Activated T-cell treated with anti-CD3 and anti-CD28 coated beads, Interleukin-2, amount 50 U/mL, for 24 hours (primary cell): Measurements from ENCODE around the gene COX8A.
A peak's percentile ranks its signal among the peaks of the same experiment; 100 is the strongest.
"Not testable (repeated sequence)": the region's sequence is repeated elsewhere in the genome, so short reads cannot be mapped to it uniquely, and the experiment has no call there.

Experiments
- DNase-seq: peaks from one replicate; pipeline ENCODE4 v3.0.0-alpha.2; 2020
- H3K27ac Mint-ChIP-seq: 2 replicates; pipeline ENCODE4 v1.8.0; 2020; ENCODE audit warnings: mild to moderate bottlenecking, mixed read lengths
- H3K27me3 Mint-ChIP-seq: 2 replicates; pipeline ENCODE4 v1.8.0; 2020; ENCODE audit warnings: mixed read lengths
- H3K36me3 Mint-ChIP-seq: 2 replicates; pipeline ENCODE4 v1.8.0; 2020; ENCODE audit warnings: low read depth, mixed read lengths
- H3K4me1 Mint-ChIP-seq: 2 replicates; pipeline ENCODE4 v1.8.0; 2020; ENCODE audit warnings: low read depth, mixed read lengths
- H3K4me3 Mint-ChIP-seq: 2 replicates; pipeline ENCODE4 v1.8.0; 2020; ENCODE audit warnings: mild to moderate bottlenecking, moderate library complexity, mixed read lengths
- H3K9me3 Mint-ChIP-seq: 2 replicates; pipeline ENCODE4 v1.8.0; 2020; ENCODE audit warnings: mixed read lengths

The COX8A gene

GRCh38 chr11:63951779-63952536 is 22.5 kb upstream of the COX8A start:
- Mint-ChIP-seq H3K4me1 (peaks cover 22% of the 10 kb centered on the region), H3K9me3 (no peaks in the 10 kb centered on the region), H3K4me3 (no peak overlapping the region), H3K27me3 (no peaks in the 10 kb centered on the region), H3K27ac (peak overlapping the region; percentile 67), H3K36me3 (peaks cover 75% of the 10 kb centered on the region)
- DNase-seq, result peak; percentile 45

DNA sequence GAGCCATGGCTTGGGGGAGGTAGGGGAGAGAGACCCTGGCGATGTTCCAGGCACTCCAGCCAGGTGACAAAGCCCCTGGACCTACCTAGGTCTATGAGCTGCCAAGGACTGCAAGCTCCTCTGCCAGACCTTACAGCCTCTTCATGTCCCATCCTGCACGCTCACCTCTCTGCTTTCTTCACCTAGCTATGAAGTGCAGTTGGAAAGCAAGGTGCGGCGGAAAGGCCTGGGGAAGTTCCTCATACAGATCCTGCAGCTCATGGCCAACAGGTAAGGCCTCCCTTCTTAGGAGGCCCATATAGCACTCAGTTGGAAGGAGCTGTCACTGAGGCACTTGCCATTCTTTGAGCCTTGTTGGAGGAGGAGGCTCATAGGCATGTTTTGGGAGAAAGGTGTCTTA is 21.9 kb upstream of the COX8A start:
- H3K4me3 Mint-ChIP-seq, result no peak overlapping the region

DNA sequence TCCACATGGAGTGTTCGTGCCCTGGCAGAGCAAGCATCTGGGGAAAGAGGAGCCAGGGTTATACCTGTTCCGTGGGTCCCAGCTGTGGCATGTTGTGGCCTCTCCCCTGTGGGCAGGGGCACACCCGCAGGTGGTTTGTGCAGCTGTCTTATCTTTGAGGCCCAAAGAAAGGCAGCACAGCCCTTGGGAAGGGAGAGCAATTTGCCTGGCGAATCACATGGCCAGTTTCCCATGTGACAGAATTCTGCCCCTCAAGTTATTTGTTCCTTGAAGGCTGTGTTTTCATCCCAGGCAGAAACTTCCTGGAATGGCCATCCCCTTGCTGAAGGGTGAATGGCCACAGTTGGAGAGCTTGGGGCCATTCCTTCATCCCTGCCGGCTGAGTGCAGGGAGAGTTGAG is 16.4 kb upstream of the COX8A start:
- Mint-ChIP-seq H3K27me3 (no peaks in the 10 kb centered on the region), H3K4me3 (no peak overlapping the region), H3K36me3 (peaks cover 43% of the 10 kb centered on the region), H3K9me3 (no peaks in the 10 kb centered on the region), H3K4me1 (peaks cover 14% of the 10 kb centered on the region), H3K27ac (no peak overlapping the region)
- no peak for DNase-seq

More for the DNA sequence above, 21.9 kb upstream of the COX8A start:
- no peaks in the 10 kb centered on the region for H3K27me3 Mint-ChIP-seq
- peaks cover 22% of the 10 kb centered on the region for H3K4me1 Mint-ChIP-seq
- no peaks in the 10 kb centered on the region for H3K9me3 Mint-ChIP-seq
- no peak for DNase-seq
- H3K36me3 Mint-ChIP-seq, result peaks cover 75% of the 10 kb centered on the region
- H3K27ac Mint-ChIP-seq, result peak overlapping the region; percentile 67

DNA sequence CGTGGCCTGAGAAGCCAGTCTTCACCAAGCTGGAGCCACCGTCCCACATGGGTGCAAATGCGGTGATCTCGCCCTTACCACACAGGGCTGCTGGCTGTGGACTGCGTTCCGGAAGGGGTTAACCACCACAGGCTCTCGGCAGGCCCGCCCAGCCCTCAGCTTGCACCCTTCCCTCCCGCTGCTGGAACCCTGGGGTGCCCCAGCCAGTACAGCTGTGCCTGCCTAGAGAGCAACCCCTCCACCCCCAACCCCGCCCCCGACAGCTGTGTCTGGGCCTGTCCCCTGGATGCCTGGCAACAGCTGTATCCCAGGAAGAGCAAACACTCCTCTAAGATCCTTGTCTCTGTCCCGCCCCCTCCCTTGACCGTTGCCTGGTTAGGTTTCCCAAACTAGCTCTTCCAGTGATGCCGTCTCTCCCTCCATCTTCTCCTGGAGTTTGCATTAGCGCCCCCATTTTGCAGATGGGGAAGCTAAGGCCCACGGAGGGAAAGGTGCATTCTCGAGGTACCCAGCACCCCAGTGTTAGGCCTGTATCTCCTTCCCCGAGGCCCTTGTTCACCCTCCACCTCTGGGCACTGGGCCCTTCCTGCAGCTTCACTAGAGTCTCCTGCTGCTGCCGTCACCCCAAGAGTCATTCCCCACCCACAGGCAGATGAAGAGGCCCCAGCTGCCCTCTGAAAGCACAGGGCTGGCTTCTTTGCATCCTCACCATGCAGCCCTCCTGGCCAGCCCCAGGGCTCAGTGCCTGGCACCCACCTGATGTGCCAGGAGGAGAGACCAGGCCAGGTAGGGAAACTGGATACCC is 12.6 kb upstream of the COX8A start:
- no peaks in the 10 kb centered on the region for H3K9me3 Mint-ChIP-seq
- H3K4me1 Mint-ChIP-seq, result peaks cover 12% of the 10 kb centered on the region
- H3K4me3 Mint-ChIP-seq, result no peak overlapping the region
- H3K36me3 Mint-ChIP-seq, result peaks cover 7% of the 10 kb centered on the region
- H3K27ac Mint-ChIP-seq, result no peak overlapping the region
- DNase-seq, result no peak
- H3K27me3 Mint-ChIP-seq, result no peaks in the 10 kb centered on the region

- not testable (repeated sequence) for H3K9me3 Mint-ChIP-seq, H3K36me3 Mint-ChIP-seq, H3K4me3 Mint-ChIP-seq, H3K27ac Mint-ChIP-seq, H3K27me3 Mint-ChIP-seq, DNase-seq
- H3K4me1 Mint-ChIP-seq, result peaks cover 12% of the 10 kb centered on the region
These were observed 10.5 kb upstream of the COX8A start for GRCh38 chr11:63963895-63964294.

DNA sequence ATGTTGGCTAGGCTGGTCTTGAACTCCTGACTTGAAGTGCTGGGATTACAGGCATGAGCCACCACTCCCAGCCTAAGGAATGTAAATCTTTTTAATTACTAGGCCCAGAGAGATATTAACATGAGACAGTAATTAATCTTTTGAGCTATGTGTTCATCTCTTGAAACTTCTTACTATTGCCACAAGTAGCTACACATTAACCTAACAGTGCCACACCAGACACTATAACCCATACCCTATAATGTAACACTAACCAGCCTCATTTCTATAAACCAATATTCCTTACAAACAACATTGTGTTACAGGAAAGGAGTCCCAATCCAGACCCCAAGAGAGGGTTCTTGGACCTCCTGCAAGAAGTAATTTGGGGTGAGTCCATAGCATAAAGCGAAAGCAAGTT is 8.0 kb upstream of the COX8A start:
- H3K9me3 Mint-ChIP-seq, result no peaks in the 10 kb centered on the region
- H3K4me3 Mint-ChIP-seq, result no peak overlapping the region
- H3K4me1 Mint-ChIP-seq, result peaks cover 5% of the 10 kb centered on the region
- DNase-seq, result no peak
- H3K27me3 Mint-ChIP-seq, result no peaks in the 10 kb centered on the region
- H3K36me3 Mint-ChIP-seq, result no peaks in the 10 kb centered on the region
- H3K27ac Mint-ChIP-seq, result no peak overlapping the region

GRCh38 chr11:63969461-63969860 is 5.0 kb upstream of the COX8A start:
- peaks cover 7% of the 10 kb centered on the region for H3K4me1 Mint-ChIP-seq
- DNase-seq, result no peak
- H3K27me3 Mint-ChIP-seq, result no peaks in the 10 kb centered on the region
- peaks cover 1% of the 10 kb centered on the region for H3K36me3 Mint-ChIP-seq
- H3K9me3 Mint-ChIP-seq, result no peaks in the 10 kb centered on the region
- no peak overlapping the region for H3K4me3 Mint-ChIP-seq
- no peak overlapping the region for H3K27ac Mint-ChIP-seq

- H3K27ac Mint-ChIP-seq, result no peak overlapping the region
These were observed 3.5 kb upstream of the COX8A start for GRCh38 chr11:63970902-63971301.

DNA sequence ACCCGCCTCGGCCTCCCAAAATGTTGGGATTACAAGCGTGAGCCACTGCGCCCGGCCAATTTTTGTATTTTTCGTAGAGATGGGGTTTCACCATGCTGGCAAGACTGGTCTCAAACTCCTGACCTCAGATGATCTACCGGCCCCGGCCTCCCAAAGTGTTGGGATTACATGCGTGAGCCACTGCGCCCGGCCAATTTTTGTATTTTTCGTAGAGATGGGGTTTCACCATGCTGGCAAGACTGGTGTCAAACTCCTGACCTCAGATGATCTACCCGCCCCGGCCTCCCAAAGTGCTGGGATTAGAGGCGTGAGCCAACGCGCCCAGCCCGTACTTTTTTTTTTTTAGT is 535 bp upstream of the COX8A start:
- not testable (repeated sequence) for H3K27me3 Mint-ChIP-seq, H3K9me3 Mint-ChIP-seq, DNase-seq
- peak overlapping the region; percentile 100 for H3K4me3 Mint-ChIP-seq
- peak overlapping the region; percentile 100 for H3K27ac Mint-ChIP-seq
- H3K36me3 Mint-ChIP-seq, result peaks cover 36% of the 10 kb centered on the region
- peaks cover 26% of the 10 kb centered on the region for H3K4me1 Mint-ChIP-seq

More at GRCh38 chr11:63970902-63971301, 3.5 kb upstream of the COX8A start:
- no peaks in the 10 kb centered on the region for H3K27me3 Mint-ChIP-seq
- DNase-seq, result no peak
- no peak overlapping the region for H3K4me3 Mint-ChIP-seq
- peaks cover 11% of the 10 kb centered on the region for H3K4me1 Mint-ChIP-seq
- peaks cover 14% of the 10 kb centered on the region for H3K36me3 Mint-ChIP-seq
- H3K9me3 Mint-ChIP-seq, result no peaks in the 10 kb centered on the region

DNA sequence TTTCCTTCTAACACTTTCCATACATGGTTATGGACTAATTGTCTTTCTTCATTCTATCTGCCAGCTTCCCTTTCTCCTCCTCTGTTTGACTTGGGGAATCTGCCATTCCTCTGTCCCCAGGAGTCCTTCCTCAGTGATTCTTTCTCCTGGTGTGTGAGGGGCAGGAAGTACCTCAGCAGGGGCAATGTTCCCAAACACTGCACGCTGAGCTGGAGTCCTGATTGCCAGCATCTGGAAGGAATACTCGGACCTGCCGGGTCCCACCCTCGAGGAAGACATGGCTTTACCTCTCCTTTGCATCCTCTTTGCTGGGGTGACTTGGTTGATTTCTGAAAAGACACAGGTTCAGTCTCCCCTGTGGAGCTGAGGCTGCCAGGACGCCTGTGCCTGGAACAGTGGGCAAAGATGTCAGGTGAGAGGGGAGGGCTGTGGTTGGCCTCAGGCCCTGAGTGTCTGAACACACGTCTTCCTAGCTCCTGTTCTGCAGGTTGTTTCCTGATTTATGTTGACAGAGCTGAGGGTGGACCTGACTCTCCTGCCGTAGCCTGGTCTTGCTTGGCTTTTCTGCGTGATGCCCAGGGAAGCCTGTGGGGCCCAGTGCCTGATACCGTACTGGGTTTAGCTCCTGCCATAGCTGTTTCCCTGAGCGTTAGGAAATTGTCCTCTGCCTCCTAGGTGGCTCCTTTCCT is 4.3 kb downstream of the COX8A start:
- H3K27me3 Mint-ChIP-seq, result no peaks in the 10 kb centered on the region
- no peak for DNase-seq
- H3K9me3 Mint-ChIP-seq, result no peaks in the 10 kb centered on the region
- H3K4me1 Mint-ChIP-seq, result peaks cover 25% of the 10 kb centered on the region
- peak overlapping the region; percentile 73 for H3K27ac Mint-ChIP-seq
- no peak overlapping the region for H3K4me3 Mint-ChIP-seq
- H3K36me3 Mint-ChIP-seq, result peaks cover 44% of the 10 kb centered on the region

DNA sequence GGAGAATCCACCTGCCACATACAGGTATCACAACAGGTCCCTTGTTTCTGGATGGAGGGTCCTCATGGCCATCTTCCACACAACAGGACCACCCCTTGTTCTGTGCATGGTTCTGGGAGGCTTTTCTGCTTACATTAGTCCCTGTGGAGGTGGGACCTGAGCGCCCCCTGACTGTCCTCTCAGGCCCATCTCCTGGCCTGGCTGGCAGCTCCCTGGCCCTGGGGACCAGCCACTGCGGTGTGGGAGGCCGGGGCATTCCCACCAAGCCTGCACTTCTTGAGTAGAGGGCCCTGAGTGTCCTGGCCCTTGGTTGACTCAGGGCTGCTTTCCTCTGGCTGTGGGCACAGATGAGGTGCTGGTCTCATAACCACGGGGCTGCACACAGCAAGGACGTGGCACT is 5.0 kb downstream of the COX8A start:
- H3K36me3 Mint-ChIP-seq, result peaks cover 43% of the 10 kb centered on the region
- H3K27ac Mint-ChIP-seq, result peak overlapping the region; percentile 14
- DNase-seq, result no peak
- H3K4me3 Mint-ChIP-seq, result no peak overlapping the region
- no peaks in the 10 kb centered on the region for H3K9me3 Mint-ChIP-seq
- no peaks in the 10 kb centered on the region for H3K27me3 Mint-ChIP-seq
- H3K4me1 Mint-ChIP-seq, result peaks cover 22% of the 10 kb centered on the region

DNA sequence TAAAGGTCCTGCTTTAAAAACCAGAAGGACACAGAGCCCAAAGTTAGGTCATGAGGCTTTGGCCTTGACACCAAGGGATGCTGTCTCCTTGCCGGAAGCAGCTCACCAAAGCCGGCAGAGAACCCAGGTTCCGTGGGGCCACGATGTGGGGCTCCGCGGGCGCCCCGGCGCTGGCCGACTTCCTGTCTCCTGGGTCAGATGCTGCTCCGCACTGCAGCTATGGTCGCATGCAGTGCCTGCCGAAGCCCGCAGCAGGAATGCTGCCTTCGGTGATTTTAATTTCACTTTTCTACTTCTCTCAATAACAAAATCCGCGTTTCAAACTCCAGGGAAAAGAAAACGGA is 11.4 kb downstream of the COX8A start:
- H3K36me3 Mint-ChIP-seq, result peaks cover 45% of the 10 kb centered on the region
- no peaks in the 10 kb centered on the region for H3K9me3 Mint-ChIP-seq
- peak overlapping the region; percentile 92 for H3K4me3 Mint-ChIP-seq
- no peaks in the 10 kb centered on the region for H3K27me3 Mint-ChIP-seq
- peak; percentile 79 for DNase-seq
- H3K27ac Mint-ChIP-seq, result peak overlapping the region; percentile 97
- H3K4me1 Mint-ChIP-seq, result peaks cover 33% of the 10 kb centered on the region

- Mint-ChIP-seq H3K4me3 (peak within 1 kb of the TSS; percentile 92), H3K27me3 (no peaks in the 10 kb centered on the region), H3K36me3 (peaks cover 50% of the 10 kb centered on the region), H3K9me3 (no peaks in the 10 kb centered on the region), H3K4me1 (peaks cover 36% of the 10 kb centered on the region), H3K27ac (peak within 1 kb of the TSS; percentile 97)
- DNase-seq, result peak; percentile 90
These were observed 11.9 kb downstream of the COX8A start, which contains the start of gene OTUB1 for GRCh38 chr11:63986156-63986931. Gene OTUB1 (plus strand): TSS chr11:63986438. CDS start chr11:63986457, 19 bp downstream.

- Mint-ChIP-seq H3K27ac (peak overlapping the region; percentile 82), H3K4me3 (peak overlapping the region; percentile 83), H3K9me3 (no peaks in the 10 kb centered on the region), H3K27me3 (no peaks in the 10 kb centered on the region), H3K4me1 (peaks cover 36% of the 10 kb centered on the region), H3K36me3 (peaks cover 54% of the 10 kb centered on the region)
- no peak for DNase-seq
These were observed 12.6 kb downstream of the COX8A start for GRCh38 chr11:63986932-63987513.
